ENCODE data around the gene GLP1R. TPM values are rescaled to one million over a fixed set of nuclear protein-coding genes. Genes with fewer than 3 reads are reported as not detected.
A peak's percentile ranks its signal among the peaks of the same experiment; 100 is the strongest.

GLP1R gene
- total and polyA plus RNA-seq, 2 of the 13 experiments (the other 11 are each of a cell fraction or from before 2014, with no cell fraction given), result not detected

GRCh38 chr6:39114704-39115599 lies 66.4 kb downstream of the GLP1R start, which contains the start of gene SAYSD1 (continued):
- TF ChIP-seq, protein P1, sequence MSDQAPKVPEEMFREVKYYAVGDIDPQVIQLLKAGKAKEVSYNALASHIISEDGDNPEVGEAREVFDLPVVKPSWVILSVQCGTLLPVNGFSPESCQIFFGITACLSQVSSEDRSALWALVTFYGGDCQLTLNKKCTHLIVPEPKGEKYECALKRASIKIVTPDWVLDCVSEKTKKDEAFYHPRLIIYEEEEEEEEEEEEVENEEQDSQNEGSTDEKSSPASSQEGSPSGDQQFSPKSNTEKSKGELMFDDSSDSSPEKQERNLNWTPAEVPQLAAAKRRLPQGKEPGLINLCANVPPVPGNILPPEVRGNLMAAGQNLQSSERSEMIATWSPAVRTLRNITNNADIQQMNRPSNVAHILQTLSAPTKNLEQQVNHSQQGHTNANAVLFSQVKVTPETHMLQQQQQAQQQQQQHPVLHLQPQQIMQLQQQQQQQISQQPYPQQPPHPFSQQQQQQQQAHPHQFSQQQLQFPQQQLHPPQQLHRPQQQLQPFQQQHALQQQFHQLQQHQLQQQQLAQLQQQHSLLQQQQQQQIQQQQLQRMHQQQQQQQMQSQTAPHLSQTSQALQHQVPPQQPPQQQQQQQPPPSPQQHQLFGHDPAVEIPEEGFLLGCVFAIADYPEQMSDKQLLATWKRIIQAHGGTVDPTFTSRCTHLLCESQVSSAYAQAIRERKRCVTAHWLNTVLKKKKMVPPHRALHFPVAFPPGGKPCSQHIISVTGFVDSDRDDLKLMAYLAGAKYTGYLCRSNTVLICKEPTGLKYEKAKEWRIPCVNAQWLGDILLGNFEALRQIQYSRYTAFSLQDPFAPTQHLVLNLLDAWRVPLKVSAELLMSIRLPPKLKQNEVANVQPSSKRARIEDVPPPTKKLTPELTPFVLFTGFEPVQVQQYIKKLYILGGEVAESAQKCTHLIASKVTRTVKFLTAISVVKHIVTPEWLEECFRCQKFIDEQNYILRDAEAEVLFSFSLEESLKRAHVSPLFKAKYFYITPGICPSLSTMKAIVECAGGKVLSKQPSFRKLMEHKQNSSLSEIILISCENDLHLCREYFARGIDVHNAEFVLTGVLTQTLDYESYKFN (CRISPR knock-in tag; conservative IDR thresholded peaks at IDR 0.05), result peak; percentile 33
- TF ChIP-seq ZNF83 (CRISPR knock-in tag; IDR thresholded peaks at IDR 0.05; ENCODE audit: borderline replicate concordance) (peak; percentile 99), BHLHE40 (IDR thresholded peaks at IDR 0.05; ENCODE audit: low read length) (peak; percentile 87), SP5 (CRISPR knock-in tag; IDR thresholded peaks at IDR 0.05; ENCODE audit: borderline replicate concordance, low read depth) (peak; percentile 30; the same call in 1 of the 2 replicates), SALL2 (CRISPR knock-in tag; IDR thresholded peaks at IDR 0.05) (peak; percentile 76; the same call in 1 of the 2 replicates)
- TF ChIP-seq, protein P2, sequence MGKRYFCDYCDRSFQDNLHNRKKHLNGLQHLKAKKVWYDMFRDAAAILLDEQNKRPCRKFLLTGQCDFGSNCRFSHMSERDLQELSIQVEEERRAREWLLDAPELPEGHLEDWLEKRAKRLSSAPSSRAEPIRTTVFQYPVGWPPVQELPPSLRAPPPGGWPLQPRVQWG (CRISPR knock-in tag; IDR thresholded peaks at IDR 0.05; ENCODE audit: borderline replicate concordance, low read depth), result no peak
- TF ChIP-seq, protein P3, sequence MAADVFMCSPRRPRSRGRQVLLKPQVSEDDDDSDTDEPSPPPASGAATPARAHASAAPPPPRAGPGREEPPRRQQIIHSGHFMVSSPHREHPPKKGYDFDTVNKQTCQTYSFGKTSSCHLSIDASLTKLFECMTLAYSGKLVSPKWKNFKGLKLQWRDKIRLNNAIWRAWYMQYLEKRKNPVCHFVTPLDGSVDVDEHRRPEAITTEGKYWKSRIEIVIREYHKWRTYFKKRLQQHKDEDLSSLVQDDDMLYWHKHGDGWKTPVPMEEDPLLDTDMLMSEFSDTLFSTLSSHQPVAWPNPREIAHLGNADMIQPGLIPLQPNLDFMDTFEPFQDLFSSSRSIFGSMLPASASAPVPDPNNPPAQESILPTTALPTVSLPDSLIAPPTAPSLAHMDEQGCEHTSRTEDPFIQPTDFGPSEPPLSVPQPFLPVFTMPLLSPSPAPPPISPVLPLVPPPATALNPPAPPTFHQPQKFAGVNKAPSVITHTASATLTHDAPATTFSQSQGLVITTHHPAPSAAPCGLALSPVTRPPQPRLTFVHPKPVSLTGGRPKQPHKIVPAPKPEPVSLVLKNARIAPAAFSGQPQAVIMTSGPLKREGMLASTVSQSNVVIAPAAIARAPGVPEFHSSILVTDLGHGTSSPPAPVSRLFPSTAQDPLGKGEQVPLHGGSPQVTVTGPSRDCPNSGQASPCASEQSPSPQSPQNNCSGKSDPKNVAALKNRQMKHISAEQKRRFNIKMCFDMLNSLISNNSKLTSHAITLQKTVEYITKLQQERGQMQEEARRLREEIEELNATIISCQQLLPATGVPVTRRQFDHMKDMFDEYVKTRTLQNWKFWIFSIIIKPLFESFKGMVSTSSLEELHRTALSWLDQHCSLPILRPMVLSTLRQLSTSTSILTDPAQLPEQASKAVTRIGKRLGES (CRISPR knock-in tag; IDR thresholded peaks at IDR 0.05; ENCODE audit: borderline replicate concordance), result no peak; the same call in 1 of the 2 replicates
- TF ChIP-seq, protein P4, sequence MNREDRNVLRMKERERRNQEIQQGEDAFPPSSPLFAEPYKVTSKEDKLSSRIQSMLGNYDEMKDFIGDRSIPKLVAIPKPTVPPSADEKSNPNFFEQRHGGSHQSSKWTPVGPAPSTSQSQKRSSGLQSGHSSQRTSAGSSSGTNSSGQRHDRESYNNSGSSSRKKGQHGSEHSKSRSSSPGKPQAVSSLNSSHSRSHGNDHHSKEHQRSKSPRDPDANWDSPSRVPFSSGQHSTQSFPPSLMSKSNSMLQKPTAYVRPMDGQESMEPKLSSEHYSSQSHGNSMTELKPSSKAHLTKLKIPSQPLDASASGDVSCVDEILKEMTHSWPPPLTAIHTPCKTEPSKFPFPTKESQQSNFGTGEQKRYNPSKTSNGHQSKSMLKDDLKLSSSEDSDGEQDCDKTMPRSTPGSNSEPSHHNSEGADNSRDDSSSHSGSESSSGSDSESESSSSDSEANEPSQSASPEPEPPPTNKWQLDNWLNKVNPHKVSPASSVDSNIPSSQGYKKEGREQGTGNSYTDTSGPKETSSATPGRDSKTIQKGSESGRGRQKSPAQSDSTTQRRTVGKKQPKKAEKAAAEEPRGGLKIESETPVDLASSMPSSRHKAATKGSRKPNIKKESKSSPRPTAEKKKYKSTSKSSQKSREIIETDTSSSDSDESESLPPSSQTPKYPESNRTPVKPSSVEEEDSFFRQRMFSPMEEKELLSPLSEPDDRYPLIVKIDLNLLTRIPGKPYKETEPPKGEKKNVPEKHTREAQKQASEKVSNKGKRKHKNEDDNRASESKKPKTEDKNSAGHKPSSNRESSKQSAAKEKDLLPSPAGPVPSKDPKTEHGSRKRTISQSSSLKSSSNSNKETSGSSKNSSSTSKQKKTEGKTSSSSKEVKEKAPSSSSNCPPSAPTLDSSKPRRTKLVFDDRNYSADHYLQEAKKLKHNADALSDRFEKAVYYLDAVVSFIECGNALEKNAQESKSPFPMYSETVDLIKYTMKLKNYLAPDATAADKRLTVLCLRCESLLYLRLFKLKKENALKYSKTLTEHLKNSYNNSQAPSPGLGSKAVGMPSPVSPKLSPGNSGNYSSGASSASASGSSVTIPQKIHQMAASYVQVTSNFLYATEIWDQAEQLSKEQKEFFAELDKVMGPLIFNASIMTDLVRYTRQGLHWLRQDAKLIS (CRISPR knock-in tag; IDR thresholded peaks at IDR 0.05), result no peak
- TF ChIP-seq, protein P5, sequence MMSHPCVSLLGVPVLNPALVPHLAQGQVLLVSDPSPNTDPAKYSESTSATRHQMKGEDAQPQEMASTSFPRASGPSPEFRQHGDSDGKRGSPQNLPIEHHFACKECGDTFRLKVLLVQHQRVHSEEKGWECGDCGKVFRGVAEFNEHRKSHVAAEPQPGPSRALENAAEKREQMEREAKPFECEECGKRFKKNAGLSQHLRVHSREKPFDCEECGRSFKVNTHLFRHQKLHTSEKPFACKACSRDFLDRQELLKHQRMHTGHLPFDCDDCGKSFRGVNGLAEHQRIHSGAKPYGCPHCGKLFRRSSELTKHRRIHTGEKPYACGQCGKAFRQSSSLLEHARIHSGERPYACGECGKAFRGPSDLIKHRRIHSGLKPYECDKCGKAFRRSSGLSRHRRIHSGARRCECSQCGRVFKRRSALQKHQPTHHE (CRISPR knock-in tag; IDR thresholded peaks at IDR 0.05; ENCODE audit: borderline replicate concordance), result peak; percentile 99; the same call in 1 of the 2 replicates
- TF ChIP-seq, protein P6, sequence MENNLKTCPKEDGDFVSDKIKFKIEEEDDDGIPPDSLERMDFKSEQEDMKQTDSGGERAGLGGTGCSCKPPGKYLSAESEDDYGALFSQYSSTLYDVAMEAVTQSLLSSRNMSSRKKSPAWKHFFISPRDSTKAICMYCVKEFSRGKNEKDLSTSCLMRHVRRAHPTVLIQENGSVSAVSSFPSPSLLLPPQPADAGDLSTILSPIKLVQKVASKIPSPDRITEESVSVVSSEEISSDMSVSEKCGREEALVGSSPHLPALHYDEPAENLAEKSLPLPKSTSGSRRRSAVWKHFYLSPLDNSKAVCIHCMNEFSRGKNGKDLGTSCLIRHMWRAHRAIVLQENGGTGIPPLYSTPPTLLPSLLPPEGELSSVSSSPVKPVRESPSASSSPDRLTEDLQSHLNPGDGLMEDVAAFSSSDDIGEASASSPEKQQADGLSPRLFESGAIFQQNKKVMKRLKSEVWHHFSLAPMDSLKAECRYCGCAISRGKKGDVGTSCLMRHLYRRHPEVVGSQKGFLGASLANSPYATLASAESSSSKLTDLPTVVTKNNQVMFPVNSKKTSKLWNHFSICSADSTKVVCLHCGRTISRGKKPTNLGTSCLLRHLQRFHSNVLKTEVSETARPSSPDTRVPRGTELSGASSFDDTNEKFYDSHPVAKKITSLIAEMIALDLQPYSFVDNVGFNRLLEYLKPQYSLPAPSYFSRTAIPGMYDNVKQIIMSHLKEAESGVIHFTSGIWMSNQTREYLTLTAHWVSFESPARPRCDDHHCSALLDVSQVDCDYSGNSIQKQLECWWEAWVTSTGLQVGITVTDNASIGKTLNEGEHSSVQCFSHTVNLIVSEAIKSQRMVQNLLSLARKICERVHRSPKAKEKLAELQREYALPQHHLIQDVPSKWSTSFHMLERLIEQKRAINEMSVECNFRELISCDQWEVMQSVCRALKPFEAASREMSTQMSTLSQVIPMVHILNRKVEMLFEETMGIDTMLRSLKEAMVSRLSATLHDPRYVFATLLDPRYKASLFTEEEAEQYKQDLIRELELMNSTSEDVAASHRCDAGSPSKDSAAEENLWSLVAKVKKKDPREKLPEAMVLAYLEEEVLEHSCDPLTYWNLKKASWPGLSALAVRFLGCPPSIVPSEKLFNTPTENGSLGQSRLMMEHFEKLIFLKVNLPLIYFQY (CRISPR knock-in tag; IDR thresholded peaks at IDR 0.05; ENCODE audit: borderline replicate concordance), result peak; percentile 94
